ENCODE measurements around the gene CCDC91. TPM values are rescaled to one million over a fixed set of nuclear protein-coding genes. Genes with fewer than 3 reads are reported as not detected.

The CCDC91 gene
- polyA plus RNA-seq, 3 donors, result 6.3 to 18.1 (median 15.6) TPM

DNA sequence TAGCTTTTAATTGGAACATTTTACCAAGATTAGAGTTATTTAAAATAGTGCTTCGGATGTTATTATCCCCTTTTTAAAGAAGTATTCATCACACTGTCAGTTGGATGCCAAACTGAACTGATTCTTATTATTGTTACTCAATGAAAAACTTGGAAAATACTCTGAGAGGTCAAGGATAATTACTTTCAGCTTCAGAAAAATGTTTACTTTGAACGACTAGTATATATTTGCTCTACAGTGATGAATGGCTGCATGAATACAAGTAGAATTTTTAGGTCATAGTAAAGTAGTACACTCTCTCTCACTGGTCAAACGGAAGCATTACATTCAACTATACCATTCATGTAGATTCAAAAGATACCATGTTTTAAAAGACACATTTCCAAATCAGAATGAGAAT, 269.2 kb downstream of the CCDC91 start:
- H3K36me3 Mint-ChIP-seq, result peaks cover 23 to 28% of the 10 kb centered on the region in 2 donors
- Histone ChIP-seq H3K9me3 (replicated peaks in 1 of 2; ENCODE audit: control insufficient read depth in 1 of 2, insufficient read depth in 1 of 2, low read length in 2 of 2) (peaks cover 0 to 4% of the 10 kb centered on the region in 2 donors), H2AFZ (ENCODE audit: insufficient read depth, low read depth, low read length, poor library complexity, severe bottlenecking) (no peak overlapping the region), H3K4me1 (ENCODE audit: control insufficient read depth in 1 of 2, insufficient read depth in 2 of 2, low read length in 2 of 2) (peaks cover 4 to 11% of the 10 kb centered on the region in 2 donors), H3K36me3 (replicated peaks in 1 of 2; ENCODE audit: control insufficient read depth in 1 of 2, insufficient read depth in 2 of 2, low read length in 2 of 2) (peaks cover 0 to 5% of the 10 kb centered on the region in 2 donors), H3K9ac (ENCODE audit: insufficient read depth, low read length, poor library complexity, severe bottlenecking) (no peak overlapping the region), H3K79me2 (ENCODE audit: insufficient read depth, low read length) (no peaks in the 10 kb centered on the region), H3K27me3 (ENCODE audit: control insufficient read depth in 2 of 2, insufficient read depth in 2 of 2, low read length in 2 of 2) (no peaks in the 10 kb centered on the region), H3K4me2 (replicated peaks; ENCODE audit: extremely low read depth, low read length, poor library complexity, severe bottlenecking) (no peak overlapping the region), H3K4me3 (replicated peaks in 1 of 3; ENCODE audit: low read depth in 2 of 3, low read length in 3 of 3) (no peak overlapping the region), H4K20me1 (ENCODE audit: insufficient read depth, low read length) (no peaks in the 10 kb centered on the region), H3K27ac (ENCODE audit: low read depth in 1 of 2, low read length in 2 of 2) (no peak overlapping the region)
- H3K4me1 Mint-ChIP-seq, result peaks cover 19% of the 10 kb centered on the region
- TF ChIP-seq, protein P1, sequence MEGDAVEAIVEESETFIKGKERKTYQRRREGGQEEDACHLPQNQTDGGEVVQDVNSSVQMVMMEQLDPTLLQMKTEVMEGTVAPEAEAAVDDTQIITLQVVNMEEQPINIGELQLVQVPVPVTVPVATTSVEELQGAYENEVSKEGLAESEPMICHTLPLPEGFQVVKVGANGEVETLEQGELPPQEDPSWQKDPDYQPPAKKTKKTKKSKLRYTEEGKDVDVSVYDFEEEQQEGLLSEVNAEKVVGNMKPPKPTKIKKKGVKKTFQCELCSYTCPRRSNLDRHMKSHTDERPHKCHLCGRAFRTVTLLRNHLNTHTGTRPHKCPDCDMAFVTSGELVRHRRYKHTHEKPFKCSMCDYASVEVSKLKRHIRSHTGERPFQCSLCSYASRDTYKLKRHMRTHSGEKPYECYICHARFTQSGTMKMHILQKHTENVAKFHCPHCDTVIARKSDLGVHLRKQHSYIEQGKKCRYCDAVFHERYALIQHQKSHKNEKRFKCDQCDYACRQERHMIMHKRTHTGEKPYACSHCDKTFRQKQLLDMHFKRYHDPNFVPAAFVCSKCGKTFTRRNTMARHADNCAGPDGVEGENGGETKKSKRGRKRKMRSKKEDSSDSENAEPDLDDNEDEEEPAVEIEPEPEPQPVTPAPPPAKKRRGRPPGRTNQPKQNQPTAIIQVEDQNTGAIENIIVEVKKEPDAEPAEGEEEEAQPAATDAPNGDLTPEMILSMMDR (IDR thresholded peaks at IDR 0.05), result no peak
- no peaks in the 10 kb centered on the region for H3K27me3 Mint-ChIP-seq (ENCODE audit: low read depth in 3 of 3)
- DNase-seq, result no peak
- H3K4me3 Mint-ChIP-seq, result no peak overlapping the region
- WGBS (ENCODE audit: insufficient coverage), result no CpG with 5 or more reads among the region's 3 CpGs
- peaks cover 0 to 6% (median 0%) of the 10 kb centered on the region in 7 donors for H3K9me3 Mint-ChIP-seq
- H3K27ac Mint-ChIP-seq, result no peak overlapping the region
- intact Hi-C loops (cut with micrococcal nuclease), result no loop called here

DNA sequence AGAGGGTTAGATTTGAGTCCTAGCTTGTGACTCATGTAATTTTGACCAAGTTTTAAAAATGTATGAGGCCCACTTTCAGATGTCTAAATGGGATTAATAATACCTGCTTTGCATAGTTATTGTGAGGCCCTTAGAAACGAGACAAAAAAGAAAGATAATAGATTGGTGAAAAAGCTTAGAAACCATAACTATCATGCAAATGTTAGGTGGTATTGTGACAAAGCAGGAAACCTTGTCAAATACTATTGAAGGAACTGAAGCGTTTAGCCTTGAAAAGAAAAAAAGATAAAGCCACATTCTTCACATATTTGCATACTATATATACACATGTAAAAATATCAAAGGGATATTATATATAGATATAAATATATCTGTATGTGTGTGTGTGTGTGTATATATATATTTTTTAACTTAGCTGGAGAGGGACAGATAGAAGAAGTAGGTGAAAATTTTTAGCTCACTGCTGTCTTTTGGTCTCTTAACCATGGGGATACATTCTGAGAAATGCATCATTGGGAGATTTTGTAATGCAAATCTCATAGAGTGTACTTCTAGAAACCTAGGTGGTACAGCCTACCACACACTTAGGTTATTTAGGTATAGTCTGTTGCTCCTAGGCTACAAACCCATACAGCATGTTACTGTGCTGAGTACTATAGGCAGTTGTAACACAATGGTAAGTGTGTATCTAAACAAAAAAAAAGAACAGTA, 270.3 kb downstream of the CCDC91 start:
- intact Hi-C loops (cut with micrococcal nuclease), result no loop called here
- no peaks in the 10 kb centered on the region for H3K27me3 Mint-ChIP-seq (ENCODE audit: low read depth in 3 of 3)
- Histone ChIP-seq H2AFZ (ENCODE audit: insufficient read depth, low read depth, low read length, poor library complexity, severe bottlenecking) (no peak overlapping the region), H3K36me3 (replicated peaks in 1 of 2; ENCODE audit: control insufficient read depth in 1 of 2, insufficient read depth in 2 of 2, low read length in 2 of 2) (peaks cover 0 to 5% of the 10 kb centered on the region in 2 donors), H3K27ac (ENCODE audit: low read depth in 1 of 2, low read length in 2 of 2) (no peak overlapping the region), H4K20me1 (ENCODE audit: insufficient read depth, low read length) (no peaks in the 10 kb centered on the region), H3K9ac (ENCODE audit: insufficient read depth, low read length, poor library complexity, severe bottlenecking) (no peak overlapping the region), H3K4me1 (ENCODE audit: control insufficient read depth in 1 of 2, insufficient read depth in 2 of 2, low read length in 2 of 2) (peaks cover 4 to 11% of the 10 kb centered on the region in 2 donors), H3K27me3 (ENCODE audit: control insufficient read depth in 2 of 2, insufficient read depth in 2 of 2, low read length in 2 of 2) (no peaks in the 10 kb centered on the region), H3K4me3 (replicated peaks in 1 of 3; ENCODE audit: low read depth in 2 of 3, low read length in 3 of 3) (no peak overlapping the region), H3K9me3 (replicated peaks in 1 of 2; ENCODE audit: control insufficient read depth in 1 of 2, insufficient read depth in 1 of 2, low read length in 2 of 2) (peaks cover 0 to 11% of the 10 kb centered on the region in 2 donors), H3K4me2 (replicated peaks; ENCODE audit: extremely low read depth, low read length, poor library complexity, severe bottlenecking) (no peak overlapping the region), H3K79me2 (ENCODE audit: insufficient read depth, low read length) (no peaks in the 10 kb centered on the region)
- no peak overlapping the region for H3K4me3 Mint-ChIP-seq
- H3K9me3 Mint-ChIP-seq, result peaks cover 0 to 11% (median 5%) of the 10 kb centered on the region in 7 donors
- H3K27ac Mint-ChIP-seq, result no peak overlapping the region
- H3K36me3 Mint-ChIP-seq, result peaks cover 20 to 32% of the 10 kb centered on the region in 2 donors
- TF ChIP-seq, protein P1 (IDR thresholded peaks at IDR 0.05), result no peak
- H3K4me1 Mint-ChIP-seq, result peaks cover 19% of the 10 kb centered on the region
- no CpG with 5 or more reads among the region's 2 CpGs for WGBS (ENCODE audit: insufficient coverage)
- no peak for DNase-seq

All from CD14-positive monocyte (primary cell).